ENCODE measurements around the gene TCTN2. TPM values are rescaled to one million over a fixed set of nuclear protein-coding genes. Genes with fewer than 3 reads are reported as not detected.
A peak's percentile ranks its signal among the peaks of the same experiment; 100 is the strongest.

Gene TCTN2
- total RNA-seq (2011; cell fraction: chromatin; rRNA removed; ENCODE audit: low replicate concordance): 20.3 and 21.3 TPM in 2 replicates
- 14.5 and 16.3 TPM in 2 replicates for total RNA-seq (2011; cell fraction: nucleolus; rRNA removed)
- 18.6 and 26.0 TPM in 2 replicates for total RNA-seq (2011; cell fraction: nucleoplasm; rRNA removed)
- 3.5 and 4.4 TPM in 2 replicates for total RNA-seq (2014; rRNA removed)
- 3.6 and 3.8 TPM in 2 replicates for total RNA-seq (2014; rRNA removed; fragmentation: Illumina TruSeq; extraction: Trizol)
- total RNA-seq (2015; rRNA removed; fragmentation: Illumina TruSeq; extraction: Trizol): 4.3 and 4.4 TPM in 2 replicates
- total RNA-seq (2021): 4.6 and 5.5 TPM in 2 replicates
- 5.1 and 6.4 TPM in 2 replicates for polyA plus RNA-seq (2011; rRNA removed)
- 4.6 and 4.7 TPM in 2 replicates for polyA plus RNA-seq (2011; cell fraction: cytosol; rRNA removed)
- 7.5 and 8.1 TPM in 2 replicates for polyA plus RNA-seq (2011; cell fraction: nucleus; rRNA removed)
- polyA plus RNA-seq (2012): 5.1 and 7.0 TPM in 2 replicates
- polyA plus RNA-seq (2014; fragmentation: Illumina TruSeq; extraction: Trizol): 4.8 and 5.1 TPM in 2 replicates
- polyA plus RNA-seq (2014; fragmentation: Nextera tagmentation; extraction: Ambion mirVana): 1 to 10 TPM in 1 of 2 experiments, under 1 TPM in 1; 0.58 to 1.2 TPM
- 2.2 TPM in 2 replicates for polyA plus RNA-seq (2014; rRNA removed)
- polyA minus RNA-seq (2011; rRNA and poly(A)+ RNA removed): 9.6 TPM in 2 replicates
- polyA minus RNA-seq (2011; cell fraction: cytosol; rRNA and poly(A)+ RNA removed): 6.6 and 6.7 TPM in 2 replicates
- polyA minus RNA-seq (2011; cell fraction: nucleus; rRNA and poly(A)+ RNA removed): 5.4 and 5.8 TPM in 2 replicates
- percentile 48 among the genes with signal in this experiment for Bru-seq, nascent RNA
- percentile 59 among the genes with signal in this experiment for BruChase-seq, experiment 1, labeled RNA remaining after a 2-hour chase
- BruChase-seq, experiment 2, labeled RNA remaining after a 6-hour chase: percentile 60 among the genes with signal in this experiment
- long read RNA-seq, experiment 1, partial matches to known transcripts: 4 of 10 reads
- long read RNA-seq, experiment 1, other reads (novel, unspliced or antisense): 4 of 10 reads
- long read RNA-seq, experiment 2, partial matches to known transcripts: 3 of 6 reads
- long read RNA-seq, experiment 2, other reads (novel, unspliced or antisense): 3 of 6 reads
- long read RNA-seq, experiment 3, partial matches to known transcripts: 1 of 1 reads
- long read RNA-seq, experiment 3, other reads (novel, unspliced or antisense): 0 of 1 reads

- no peaks in the 10 kb centered on the region for H4K20me1 ChIP-seq (replicated peaks; ENCODE audit: control insufficient read depth, insufficient read depth, low read length)
- H3K4me2 ChIP-seq (ENCODE audit: insufficient read depth, low read length): peak within 1 kb of the TSS; percentile 91
- ATAC-seq: peak; percentile 100
- BruUV-seq (replicated peaks): TSS peak; percentile 39
- under 1% methylated on average over 53 of the region's 53 CpGs for WGBS (ENCODE audit: insufficient coverage, low coverage, missing lambda C conversion rate)
- intact Hi-C loops (cut with micrococcal nuclease): no loop called here
- ChIA-PET CTCF (ENCODE audit: low intra/inter-chr PET ratio) (interaction anchor here (0.6 kb wide), 1 partner anchor 184 kb away, joined by 4 read pairs; no protein-coding TSS in a partner anchor), POLR2A (interaction anchor here (0.6 to 1.3 kb wide), 6 partner anchors 9 to 41 kb away, joined by 3 to 5 read pairs (median 3); partner anchors contain the start of gene ATP6V0A2)
- H3K27ac ChIP-seq (ENCODE audit: extremely low read depth, low read depth, low read length): peak within 1 kb of the TSS; percentile 25; the same call in 1 of the 3 replicates
- H3K9me1 ChIP-seq (ENCODE audit: control insufficient read depth, insufficient read depth, low read length): no peaks in the 10 kb centered on the region
- no peaks in the 10 kb centered on the region for H3K9me3 ChIP-seq (replicated peaks; ENCODE audit: control insufficient read depth, insufficient read depth, low read depth, low read length)
- peak; percentile 99 for FAIRE-seq
- H3K27me3 ChIP-seq (ENCODE audit: control insufficient read depth in 2 of 2, insufficient read depth in 2 of 2, low read length in 2 of 2): no peaks in the 10 kb centered on the region
- H3K4me3 ChIP-seq: peak within 1 kb of the TSS; percentile 69
- no peaks in the 10 kb centered on the region for H3K36me3 ChIP-seq (ENCODE audit: control insufficient read depth, insufficient read depth, low read length)
- H2AFZ ChIP-seq (ENCODE audit: low read depth, low read length): peak within 1 kb of the TSS; percentile 99
- DNase-seq (ENCODE audit: extremely low read depth in 1 of 4, low spot score in 3 of 4): peak; percentile 96 to 100 (median 100)
- no peaks in the 10 kb centered on the region for H3K79me2 ChIP-seq (ENCODE audit: control insufficient read depth, insufficient read depth, low read length)
- in situ Hi-C loops (cut with MboI): no loop called here
- peak within 1 kb of the TSS; percentile 40 to 88; a peak in 3 of 4 replicates for H3K9ac ChIP-seq (ENCODE audit: insufficient read depth in 1 of 2, low read depth in 2 of 2, low read length in 2 of 2)
- peaks cover 0 to 11% of the 10 kb centered on the region in 2 experiments; a peak in 3 of 5 replicates for H3K4me1 ChIP-seq (replicated peaks in 1 of 2; ENCODE audit: control insufficient read depth in 2 of 2, insufficient read depth in 2 of 2, low read length in 2 of 2)
- TF ChIP-seq ZSCAN29 (IDR thresholded peaks at IDR 0.05) (no peak), MXI1 (IDR thresholded peaks at IDR 0.05; ENCODE audit: low read depth, low read length) (peak; percentile 87; the same call in 1 of the 2 replicates), CCNT2 (IDR thresholded peaks at IDR 0.05; ENCODE audit: borderline replicate concordance, extremely low read depth, insufficient read length, low read depth, low read length) (no peak), ZNF407 (IDR thresholded peaks at IDR 0.05; ENCODE audit: low read depth) (no peak), ZNF384 (IDR thresholded peaks at IDR 0.05; ENCODE audit: low read depth, low read length) (no peak), ASH1L (IDR thresholded peaks at IDR 0.05; ENCODE audit: borderline replicate concordance, low read depth, partially characterized antibody) (peak; percentile 45), MECOM (CRISPR knock-in tag; IDR thresholded peaks at IDR 0.05) (no peak), RBM25 (IDR thresholded peaks at IDR 0.05; ENCODE audit: low read depth, low read length, severe bottlenecking) (peak; percentile 90)
Observed at GRCh38 chr12:123670882-123671728, at the start of gene TCTN2. Gene TCTN2 (plus strand): TSS chr12:123671113. CDS start chr12:123671241, 128 bp downstream.

Data from K562 (cell line).